CD8-positive, alpha-beta memory T cell (primary cell): Measurements from ENCODE around the gene MTERF2. TPM values are rescaled to one million over a fixed set of nuclear protein-coding genes. Genes with fewer than 3 reads are reported as not detected.
A peak's percentile ranks its signal among the peaks of the same experiment; 100 is the strongest.
"Not testable (repeated sequence)": the region's sequence is repeated elsewhere in the genome, so short reads cannot be mapped to it uniquely, and the experiment has no call there.

Source experiments
- CTCF ChIA-PET: fragments of 350-600 bp; sonication (Branson Sonifier 250); formaldehyde crosslinking; loops from one replicate; lab custom pipeline; 2021; ENCODE audit warnings: antibody characterized with exemption; lab: Charles Lee
- POLR2A ChIA-PET: fragments of 350-600 bp; sonication (Branson Sonifier 250); formaldehyde crosslinking; loops from one replicate; lab custom pipeline; 2021; ENCODE audit warnings: antibody characterized with exemption; lab: Charles Lee
- DNase-seq, 5 donors: peaks; one replicate each; pipeline versions ENCODE4 v3.0.0 to v3.0.0-alpha.2; 2020 to 2022; ENCODE audit warnings: mixed read lengths in 1 of 5
- H3K27ac ChIP-seq: one replicate; pipeline ENCODE4 v1.7.0; 2013; ENCODE audit warnings: low read depth, mild to moderate bottlenecking, low read length, moderate library complexity
- H3K27me3 ChIP-seq: 2 replicates; pipeline ENCODE4 v1.7.0; 2013; ENCODE audit warnings: low read length, mild to moderate bottlenecking; ENCODE audit not compliant: insufficient read depth, poor library complexity, severe bottlenecking
- H3K36me3 ChIP-seq: 2 replicates; pipeline ENCODE4 v1.7.0; 2013; ENCODE audit warnings: mild to moderate bottlenecking, low read length, moderate library complexity; ENCODE audit not compliant: insufficient read depth
- H3K4me1 ChIP-seq: 2 replicates; pipeline ENCODE4 v1.7.0; 2013; ENCODE audit warnings: mild to moderate bottlenecking, low read length, moderate library complexity; ENCODE audit not compliant: insufficient read depth
- H3K4me3 ChIP-seq: 2 replicates; pipeline ENCODE4 v1.7.0; 2013; ENCODE audit warnings: mild to moderate bottlenecking, low read length
- H3K9me3 ChIP-seq: 2 replicates; pipeline ENCODE4 v1.7.0; 2013; ENCODE audit warnings: mild to moderate bottlenecking, low read length
- H3K27ac Mint-ChIP-seq, 8 donors: one replicate each; pipeline ENCODE4 v1.8.0; 2020 to 2021; ENCODE audit warnings: mixed read lengths in 8 of 8, mild to moderate bottlenecking in 6 of 8, inconsistent platforms in 3 of 8, moderate library complexity in 3 of 8
- H3K27me3 Mint-ChIP-seq, 2 donors: one replicate each; pipeline ENCODE4 v1.8.0; 2020 to 2021; ENCODE audit warnings: mixed read lengths in 2 of 2, mild to moderate bottlenecking in 1 of 2, moderate library complexity in 1 of 2
- H3K36me3 Mint-ChIP-seq, 3 donors: one replicate each; pipeline ENCODE4 v1.8.0; 2020 to 2021; ENCODE audit warnings: mixed read lengths in 3 of 3, inconsistent platforms in 1 of 3, mild to moderate bottlenecking in 1 of 3
- H3K4me1 Mint-ChIP-seq, 3 donors: one replicate each; pipeline ENCODE4 v1.8.0; 2020 to 2021; ENCODE audit warnings: mixed read lengths in 3 of 3, inconsistent platforms in 1 of 3, mild to moderate bottlenecking in 1 of 3
- H3K4me3 Mint-ChIP-seq, 7 donors: one replicate each; pipeline ENCODE4 v1.8.0; 2020 to 2021; ENCODE audit warnings: mixed read lengths in 7 of 7, mild to moderate bottlenecking in 6 of 7, moderate library complexity in 4 of 7, inconsistent platforms in 2 of 7
- H3K9me3 Mint-ChIP-seq, 5 donors: one replicate each; pipeline ENCODE4 v1.8.0; 2020 to 2022; ENCODE audit warnings: mixed read lengths in 5 of 5, mild to moderate bottlenecking in 3 of 5, moderate library complexity in 2 of 5, inconsistent platforms in 1 of 5
- polyA plus RNA-seq: library from polyadenylated mRNA; unstranded; fragments of 300-500 nt; fragmentation: Illumina TruSeq; gene quantifications from one replicate; pipeline ENCODE4 v1.2.3, GENCODE V29; 2021
- total RNA-seq, 2 experiments: library from RNA; stranded (reverse); gene quantifications; one replicate each; pipeline ENCODE4 v1.2.3, GENCODE V29; 2021

The MTERF2 gene
- total and polyA plus RNA-seq, 3 experiments from 2014 or later: 4.6 to 6.4 (median 4.9) TPM

GRCh38 chr12:107026806-107027635 is 40.1 kb upstream of the MTERF2 start:
- Histone ChIP-seq H3K27me3 (no peaks in the 10 kb centered on the region), H3K36me3 (no peaks in the 10 kb centered on the region), H3K4me1 (peaks cover 13% of the 10 kb centered on the region), H3K4me3 (no peak overlapping the region), H3K9me3 (no peaks in the 10 kb centered on the region), H3K27ac (peak overlapping the region; percentile 86)
- peak overlapping the region; percentile 39 to 100 (median 96) for H3K27ac Mint-ChIP-seq
- DNase-seq: no peak
- peak overlapping the region; percentile 14 to 78 (median 63) for H3K4me3 Mint-ChIP-seq
- ChIA-PET CTCF (no interaction called here), POLR2A (interaction anchor here (0.7 to 1.1 kb wide), 3 partner anchors 13 to 71 kb away, joined by 3 to 10 read pairs (median 4); partner anchors contain the start of genes CRY1 and TMEM263)
- H3K36me3 Mint-ChIP-seq: no peaks in the 10 kb centered on the region
- H3K27me3 Mint-ChIP-seq: no peaks in the 10 kb centered on the region
- no peaks in the 10 kb centered on the region for H3K9me3 Mint-ChIP-seq
- peaks cover 52 to 78% (median 67%) of the 10 kb centered on the region in 3 donors for H3K4me1 Mint-ChIP-seq

- H3K4me3 Mint-ChIP-seq, POLR2A ChIA-PET, H3K9me3 ChIP-seq, H3K27me3 Mint-ChIP-seq, H3K4me3 ChIP-seq, H3K27me3 ChIP-seq, H3K36me3 Mint-ChIP-seq, H3K9me3 Mint-ChIP-seq, CTCF ChIA-PET, H3K36me3 ChIP-seq, DNase-seq: not testable (repeated sequence)
- Mint-ChIP-seq H3K27ac (peak overlapping the region; percentile 39 to 100 (median 96)), H3K4me1 (peaks cover 48 to 73% (median 62%) of the 10 kb centered on the region in 3 donors)
- H3K27ac ChIP-seq: peak overlapping the region; percentile 86
- peaks cover 13% of the 10 kb centered on the region for H3K4me1 ChIP-seq
Observed at GRCh38 chr12:107026356-107026755, 39.4 kb upstream of the MTERF2 start.

- peak overlapping the region in 7 of 8 donors; percentile 37 to 94 (median 86) for H3K27ac Mint-ChIP-seq
- peaks cover 5 to 8% (median 7%) of the 10 kb centered on the region in 3 donors for H3K36me3 Mint-ChIP-seq
- Histone ChIP-seq H3K27me3 (no peaks in the 10 kb centered on the region), H3K36me3 (no peaks in the 10 kb centered on the region), H3K4me3 (no peak overlapping the region), H3K4me1 (peaks cover 13% of the 10 kb centered on the region), H3K27ac (no peak overlapping the region), H3K9me3 (no peaks in the 10 kb centered on the region)
- H3K4me1 Mint-ChIP-seq: peaks cover 44 to 67% (median 55%) of the 10 kb centered on the region in 3 donors
- H3K9me3 Mint-ChIP-seq: no peaks in the 10 kb centered on the region
- no peaks in the 10 kb centered on the region for H3K27me3 Mint-ChIP-seq
- no peak for DNase-seq
- no peak overlapping the region for H3K4me3 Mint-ChIP-seq
- ChIA-PET CTCF (no interaction called here), POLR2A (no interaction called here)
Observed at GRCh38 chr12:107025671-107026070, 38.7 kb upstream of the MTERF2 start.

- Histone ChIP-seq H3K4me1 (no peaks in the 10 kb centered on the region), H3K36me3 (no peaks in the 10 kb centered on the region), H3K27me3 (no peaks in the 10 kb centered on the region), H3K9me3 (no peaks in the 10 kb centered on the region), H3K27ac (no peak overlapping the region), H3K4me3 (no peak overlapping the region)
- Mint-ChIP-seq H3K4me1 (peaks cover 3 to 16% (median 5%) of the 10 kb centered on the region in 3 donors), H3K27me3 (no peaks in the 10 kb centered on the region), H3K4me3 (no peak overlapping the region), H3K36me3 (peaks cover 19 to 33% (median 20%) of the 10 kb centered on the region in 3 donors), H3K9me3 (no peaks in the 10 kb centered on the region), H3K27ac (no peak overlapping the region)
- no peak for DNase-seq
- ChIA-PET CTCF (no interaction called here), POLR2A (interaction anchor here (0.6 kb wide), 1 partner anchor 50 kb away, joined by 3 read pairs; no protein-coding TSS in a partner anchor)
Observed at GRCh38 chr12:107019546-107019945, 32.6 kb upstream of the MTERF2 start.

GRCh38 chr12:107017042-107017441 is 30.1 kb upstream of the MTERF2 start:
- Histone ChIP-seq H3K9me3 (no peaks in the 10 kb centered on the region), H3K27me3 (no peaks in the 10 kb centered on the region), H3K27ac (no peak overlapping the region), H3K4me3 (no peak overlapping the region), H3K36me3 (no peaks in the 10 kb centered on the region), H3K4me1 (no peaks in the 10 kb centered on the region)
- Mint-ChIP-seq H3K9me3 (no peaks in the 10 kb centered on the region), H3K27ac (peak overlapping the region in 3 of 8 donors; percentile 1 to 86 (median 11)), H3K36me3 (peaks cover 20 to 41% (median 21%) of the 10 kb centered on the region in 3 donors), H3K27me3 (no peaks in the 10 kb centered on the region), H3K4me1 (peaks cover 0 to 4% (median 2%) of the 10 kb centered on the region in 3 donors), H3K4me3 (no peak overlapping the region)
- no peak for DNase-seq
- ChIA-PET CTCF (no interaction called here), POLR2A (interaction anchor here (0.5 to 0.6 kb wide), 2 partner anchors 10 to 627 kb away, joined by 6 to 13 read pairs; no protein-coding TSS in a partner anchor)

- H3K27ac Mint-ChIP-seq: peak overlapping the region in 1 of 8 donors; percentile 73
- no peak overlapping the region for H3K27ac ChIP-seq
- H3K4me1 Mint-ChIP-seq: peaks cover 0 to 4% (median 2%) of the 10 kb centered on the region in 3 donors
- ChIA-PET POLR2A (interaction anchor here (0.7 to 1.3 kb wide), 2 partner anchors 13 to 79 kb away, joined by 3 read pairs; partner anchors contain the start of gene CRY1), CTCF (interaction anchor here (0.8 to 2.0 kb wide), 11 partner anchors 9 to 91 kb away, joined by 3 to 19 read pairs (median 4); partner anchors contain the start of genes CRY1 and TMEM263)
- no peaks in the 10 kb centered on the region for H3K27me3 ChIP-seq
- no peaks in the 10 kb centered on the region for H3K4me1 ChIP-seq
- no peaks in the 10 kb centered on the region for H3K27me3 Mint-ChIP-seq
- no peaks in the 10 kb centered on the region for H3K9me3 ChIP-seq
- H3K4me3 ChIP-seq: no peak overlapping the region
- H3K36me3 Mint-ChIP-seq: peaks cover 6 to 30% (median 15%) of the 10 kb centered on the region in 3 donors
- no peaks in the 10 kb centered on the region for H3K9me3 Mint-ChIP-seq
- no peak overlapping the region for H3K4me3 Mint-ChIP-seq
- DNase-seq: peak in 4 of 5 donors; percentile 3 to 51 (median 22)
- no peaks in the 10 kb centered on the region for H3K36me3 ChIP-seq
Observed at GRCh38 chr12:107014055-107014454, 27.1 kb upstream of the MTERF2 start.

DNA sequence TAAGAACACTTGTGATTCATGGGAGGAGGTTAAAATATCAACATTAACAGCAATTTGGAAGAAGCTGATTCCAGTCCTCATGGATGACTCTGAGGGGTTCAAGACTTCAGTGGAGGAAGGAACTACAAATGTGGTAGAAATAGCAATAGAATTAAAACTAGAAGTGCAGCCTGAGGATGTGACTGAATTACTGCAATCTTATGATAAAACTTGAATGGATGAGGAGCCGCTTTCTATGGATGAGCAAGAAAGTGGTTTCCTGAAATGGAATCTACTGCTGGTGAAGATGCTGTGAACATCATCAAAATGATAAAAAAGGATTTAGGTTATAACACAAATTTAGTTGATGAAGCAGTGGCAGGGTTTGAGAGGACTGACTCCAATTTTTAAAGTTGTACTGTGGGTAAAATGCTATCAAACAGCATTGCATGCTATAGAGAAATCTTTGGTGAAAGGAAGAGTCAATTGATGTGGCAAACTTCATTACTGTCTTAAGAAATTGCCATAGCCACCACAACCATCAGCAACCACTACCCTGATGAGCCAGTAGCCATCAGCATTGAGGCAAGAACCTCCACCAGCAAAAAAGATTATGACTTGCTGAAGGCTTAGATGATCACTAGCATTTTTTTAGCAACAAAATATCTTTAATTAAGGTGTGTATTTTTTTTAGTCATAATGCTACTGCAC is 25.9 kb upstream of the MTERF2 start:
- Mint-ChIP-seq H3K4me3 (no peak overlapping the region), H3K9me3 (no peaks in the 10 kb centered on the region), H3K36me3 (peaks cover 6 to 28% (median 14%) of the 10 kb centered on the region in 3 donors), H3K27me3 (no peaks in the 10 kb centered on the region), H3K4me1 (peaks cover 0 to 4% (median 2%) of the 10 kb centered on the region in 3 donors), H3K27ac (no peak overlapping the region)
- no peak overlapping the region for H3K4me3 ChIP-seq
- no peaks in the 10 kb centered on the region for H3K36me3 ChIP-seq
- ChIA-PET CTCF (interaction anchor here (0.8 to 2.0 kb wide), 2 partner anchors 12 to 92 kb away, joined by 5 to 19 read pairs; no protein-coding TSS in a partner anchor), POLR2A (no interaction called here)
- H3K27me3 ChIP-seq: no peaks in the 10 kb centered on the region
- no peak overlapping the region for H3K27ac ChIP-seq
- DNase-seq: no peak
- H3K9me3 ChIP-seq: no peaks in the 10 kb centered on the region
- H3K4me1 ChIP-seq: no peaks in the 10 kb centered on the region
